Activated CD8-positive, alpha-beta memory T cell treated with anti-CD3 and anti-CD28 coated beads for 1 hour (primary cell): ENCODE data around the gene HSDL2.
A peak's percentile ranks its signal among the peaks of the same experiment; 100 is the strongest.

Experiments
- DNase-seq, 2 donors: peaks; one replicate each; pipeline ENCODE4 v3.0.0-alpha.2; 2020; ENCODE audit warnings: low read depth in 1 of 2; ENCODE audit errors: extremely low read depth in 1 of 2

Gene HSDL2

DNA sequence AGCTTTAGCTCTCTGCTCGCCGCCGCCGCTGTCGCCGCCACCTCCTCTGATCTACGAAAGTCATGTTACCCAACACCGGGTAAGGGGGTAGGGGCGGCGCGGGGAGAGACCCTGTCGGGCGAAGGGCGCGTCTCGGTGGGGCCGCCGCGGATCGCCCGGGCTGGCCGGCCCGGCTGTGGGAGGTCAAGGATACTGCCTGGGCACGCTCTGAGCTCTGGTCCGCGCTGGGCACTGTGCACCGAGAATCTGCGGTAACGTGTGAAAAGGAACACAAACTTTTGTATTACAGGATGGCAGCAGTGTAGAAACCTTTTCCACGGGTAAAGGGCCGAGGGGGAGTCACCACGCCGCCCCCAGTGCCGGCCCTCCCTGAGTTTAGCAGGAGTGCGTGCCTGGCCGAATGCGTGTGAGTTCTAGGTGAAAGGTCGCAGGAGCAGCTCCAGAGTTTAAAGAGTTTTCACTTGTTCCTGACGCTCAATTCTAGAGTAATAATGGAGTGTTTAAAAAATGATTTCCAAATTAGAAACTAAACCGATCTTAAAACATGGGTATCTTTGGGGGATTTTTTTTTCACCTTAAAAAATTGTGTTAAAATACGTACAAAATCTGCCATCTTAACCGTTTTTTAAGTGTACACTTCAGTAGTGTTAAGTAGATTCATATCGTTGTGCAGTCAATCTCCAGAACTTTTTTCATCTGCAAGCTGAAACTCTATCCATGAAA is at the start of gene HSDL2:
Gene HSDL2 (plus strand): TSS at position 7 of the 723 bp plus-strand sequence. CDS start 56 bp downstream, at position 63.
- no peak for DNase-seq

GRCh38 chr9:112331674-112331952 is 48.3 kb upstream of the HSDL2 start:
- no peak for DNase-seq

DNA sequence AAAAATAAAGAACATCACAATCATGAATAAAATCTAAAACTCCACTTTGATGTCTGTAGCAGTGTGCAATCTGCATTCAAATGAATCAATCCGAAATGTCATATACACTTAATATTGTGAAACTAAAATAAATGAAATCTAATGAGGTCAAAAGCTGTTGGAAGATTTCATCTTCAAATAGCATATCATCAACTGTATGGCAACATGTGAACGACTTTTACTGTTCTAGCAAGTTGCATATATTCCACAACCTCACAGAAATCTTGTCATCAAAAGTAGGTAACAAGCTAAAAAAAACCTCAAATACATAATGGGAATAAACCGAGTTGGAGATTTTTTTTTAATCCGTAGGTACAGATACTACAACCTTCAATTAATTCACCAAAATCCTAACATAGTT is 47.7 kb upstream of the HSDL2 start:
- DNase-seq: no peak

GRCh38 chr9:112332674-112332976 is 47.3 kb upstream of the HSDL2 start:
- no peak for DNase-seq

DNA sequence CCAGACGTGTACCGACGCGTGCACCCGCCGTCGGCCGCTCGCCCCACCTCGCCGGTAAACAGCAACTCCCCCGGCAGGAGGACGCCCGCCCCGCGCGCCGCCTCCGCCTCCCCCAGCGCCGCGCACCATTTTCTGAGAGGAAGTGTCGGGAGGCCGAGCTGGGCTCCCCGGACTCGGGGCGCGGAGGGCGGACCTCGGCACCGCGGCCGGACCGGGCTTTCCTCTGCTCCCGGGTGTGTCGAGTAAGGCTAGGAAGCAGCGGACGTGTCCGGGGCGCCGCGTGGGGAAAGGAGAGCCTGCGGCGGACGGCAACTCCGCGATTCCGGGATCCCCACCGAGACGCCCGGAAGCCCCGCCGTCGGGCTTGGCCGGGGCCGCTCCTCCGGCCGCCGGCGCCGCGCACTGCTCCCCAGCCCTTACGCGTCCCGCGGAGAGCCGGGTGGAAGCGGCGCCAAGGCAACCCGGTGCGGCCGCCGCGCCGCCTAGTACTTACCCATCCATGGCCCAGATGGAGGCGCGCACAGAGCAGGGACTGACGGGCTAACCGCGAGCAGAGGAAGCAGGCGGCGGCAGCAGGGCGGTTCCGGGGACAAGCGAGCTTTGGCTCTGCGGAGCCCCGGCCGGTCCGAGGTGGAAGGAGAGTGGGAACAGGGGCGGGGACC is 46.8 kb upstream of the HSDL2 start, which contains the start of gene PTBP3:
Gene PTBP3 (minus strand): TSS at position 643 of the 662 bp plus-strand sequence. CDS start 35,754 bp downstream, outside the sequence.
- peak; percentile 45 to 71 for DNase-seq

GRCh38 chr9:112333639-112334431 is 46.1 kb upstream of the HSDL2 start:
- DNase-seq: peak; percentile 80 to 92

DNA sequence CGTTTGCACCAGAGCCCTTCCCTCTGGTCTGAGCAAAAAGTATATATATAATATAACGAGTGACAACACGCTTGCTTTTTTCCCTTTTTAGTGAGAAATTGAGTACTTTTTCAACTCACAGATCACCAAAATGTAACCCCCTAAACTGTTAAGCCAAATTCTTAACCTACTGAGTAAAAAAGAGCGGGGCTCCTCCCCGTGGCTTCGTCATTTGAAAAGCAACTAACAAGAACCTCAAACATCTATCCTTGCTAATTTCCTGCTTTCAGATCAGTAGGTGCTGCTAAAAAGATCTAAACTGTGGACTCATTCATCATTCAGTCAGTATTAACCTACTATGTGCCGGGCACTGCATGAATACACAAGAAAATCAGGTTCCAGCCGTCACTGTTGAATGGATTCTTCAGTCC is 45.5 kb upstream of the HSDL2 start:
- peak; percentile 17 to 25 for DNase-seq

DNA sequence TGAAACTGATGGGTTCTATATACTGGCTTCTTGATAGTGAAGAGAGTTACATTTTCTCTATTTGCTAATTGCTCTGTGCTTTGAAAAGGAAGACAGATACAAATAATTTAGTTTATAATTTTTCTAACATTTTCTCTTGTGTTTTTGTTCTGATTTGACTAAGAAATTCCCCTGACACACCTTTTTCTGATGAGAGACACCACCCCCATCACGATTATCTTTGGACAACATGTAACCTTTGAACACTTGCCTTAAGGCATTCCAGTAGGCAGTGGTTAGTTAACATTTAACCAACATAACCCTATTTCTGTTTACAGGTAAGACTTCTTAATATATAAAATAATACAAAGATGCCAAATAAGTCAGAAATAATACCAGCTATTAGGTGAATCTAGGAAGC is 42.4 kb upstream of the HSDL2 start:
- DNase-seq: no peak

DNA sequence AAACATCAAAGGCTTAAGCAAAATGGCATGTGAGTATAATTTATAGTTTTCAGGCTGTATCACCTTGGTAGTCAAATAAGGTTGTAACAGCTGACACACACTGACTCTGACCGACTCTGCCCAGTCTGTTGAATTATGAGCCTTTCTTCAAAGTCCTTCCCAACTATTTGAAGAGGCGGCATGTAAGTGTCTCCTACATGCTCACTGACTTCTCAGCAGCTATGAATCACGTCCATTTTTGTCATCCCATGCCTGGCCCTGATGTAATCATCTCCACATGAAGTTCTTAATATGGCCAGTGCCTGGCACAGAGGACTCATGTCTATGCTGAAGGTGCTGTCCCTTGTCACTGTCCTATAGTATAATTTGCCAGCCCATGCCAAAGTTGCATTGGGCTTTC is 41.3 kb upstream of the HSDL2 start:
- DNase-seq: no peak

- DNase-seq: no peak
Measured at GRCh38 chr9:112339886-112340285, 40.0 kb upstream of the HSDL2 start.

DNA sequence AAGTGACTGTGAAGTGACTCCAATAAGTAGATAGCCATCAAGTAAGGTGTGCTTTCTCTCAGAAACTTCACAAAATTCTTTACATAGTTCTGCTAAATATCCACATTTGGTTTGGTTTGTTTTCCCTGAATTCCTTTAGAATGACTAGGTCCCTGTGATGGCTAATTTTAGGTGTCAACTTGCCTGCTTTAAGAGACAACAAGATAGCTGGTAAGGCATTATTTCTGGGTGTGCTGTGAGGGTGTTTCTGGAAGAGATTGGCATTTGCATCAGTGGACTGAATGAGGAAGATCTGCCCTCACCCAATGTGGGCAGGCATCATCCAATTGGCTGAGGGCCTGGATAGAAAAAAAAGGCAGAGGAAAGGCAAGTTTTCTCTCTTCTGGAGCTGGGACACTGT is 38.2 kb upstream of the HSDL2 start:
- DNase-seq: no peak

GRCh38 chr9:112348257-112349007 is 31.5 kb upstream of the HSDL2 start:
- peak; percentile 40 to 52 for DNase-seq

DNA sequence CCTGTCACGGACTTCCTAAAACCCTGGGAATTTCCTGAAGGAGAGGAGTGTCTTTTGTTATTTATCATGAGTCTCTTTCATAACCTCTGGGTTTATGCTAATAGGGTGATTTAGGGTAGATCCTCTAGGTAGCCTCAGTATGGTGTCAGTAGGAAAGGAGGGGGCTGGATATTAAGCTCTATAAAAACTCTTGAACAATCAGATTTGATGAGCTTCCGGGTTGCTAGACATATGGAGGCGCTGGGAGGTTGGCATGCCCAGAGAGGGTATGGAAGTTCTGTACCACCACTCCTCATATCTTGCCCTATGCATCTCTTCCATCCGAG is 30.9 kb upstream of the HSDL2 start:
- DNase-seq: no peak

DNA sequence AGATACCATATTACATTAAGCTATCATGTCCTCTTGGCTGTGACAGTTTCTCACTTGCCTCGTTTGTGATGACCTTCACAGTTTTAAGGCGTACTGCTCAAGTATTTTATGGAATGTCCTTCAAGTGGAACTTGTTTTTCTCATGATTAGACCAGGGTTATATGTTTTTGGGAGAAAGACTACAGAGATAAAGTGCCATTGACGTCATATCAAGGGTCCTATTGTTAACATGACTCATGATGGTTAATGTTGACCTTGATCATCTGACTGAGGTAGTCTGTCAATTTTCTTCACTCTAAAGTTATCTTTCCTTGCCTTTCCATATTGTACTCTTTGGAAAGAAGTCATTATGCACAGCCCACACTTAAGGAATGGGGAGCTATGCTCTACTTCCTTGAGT is 28.7 kb upstream of the HSDL2 start:
- DNase-seq: no peak

GRCh38 chr9:112352209-112352608 is 27.7 kb upstream of the HSDL2 start:
- DNase-seq: no peak

GRCh38 chr9:112354081-112354743 is 25.7 kb upstream of the HSDL2 start:
- DNase-seq: no peak

DNA sequence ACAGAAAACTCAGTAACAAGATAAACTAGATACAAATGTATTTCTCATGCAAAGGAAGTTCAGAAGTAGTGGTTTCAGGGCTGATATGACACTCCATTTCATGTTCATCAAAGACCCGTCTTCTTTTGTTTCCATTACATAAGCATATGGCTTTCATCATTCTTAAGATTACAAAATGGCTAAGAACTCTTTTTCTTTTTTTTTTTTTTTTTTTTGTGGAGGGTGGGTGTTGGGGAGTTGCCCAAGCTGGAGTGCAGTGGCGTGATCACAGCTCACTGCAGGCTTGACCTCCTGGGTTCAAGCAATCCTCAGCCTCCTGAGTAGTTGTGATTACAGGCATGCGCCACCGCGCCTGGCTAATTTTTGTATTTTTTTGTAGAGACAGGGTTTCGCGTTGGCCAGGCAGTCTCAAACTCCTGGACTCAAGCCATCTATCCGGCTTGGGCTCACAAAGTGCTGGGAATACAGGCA is 24.4 kb upstream of the HSDL2 start:
- DNase-seq: no peak

DNA sequence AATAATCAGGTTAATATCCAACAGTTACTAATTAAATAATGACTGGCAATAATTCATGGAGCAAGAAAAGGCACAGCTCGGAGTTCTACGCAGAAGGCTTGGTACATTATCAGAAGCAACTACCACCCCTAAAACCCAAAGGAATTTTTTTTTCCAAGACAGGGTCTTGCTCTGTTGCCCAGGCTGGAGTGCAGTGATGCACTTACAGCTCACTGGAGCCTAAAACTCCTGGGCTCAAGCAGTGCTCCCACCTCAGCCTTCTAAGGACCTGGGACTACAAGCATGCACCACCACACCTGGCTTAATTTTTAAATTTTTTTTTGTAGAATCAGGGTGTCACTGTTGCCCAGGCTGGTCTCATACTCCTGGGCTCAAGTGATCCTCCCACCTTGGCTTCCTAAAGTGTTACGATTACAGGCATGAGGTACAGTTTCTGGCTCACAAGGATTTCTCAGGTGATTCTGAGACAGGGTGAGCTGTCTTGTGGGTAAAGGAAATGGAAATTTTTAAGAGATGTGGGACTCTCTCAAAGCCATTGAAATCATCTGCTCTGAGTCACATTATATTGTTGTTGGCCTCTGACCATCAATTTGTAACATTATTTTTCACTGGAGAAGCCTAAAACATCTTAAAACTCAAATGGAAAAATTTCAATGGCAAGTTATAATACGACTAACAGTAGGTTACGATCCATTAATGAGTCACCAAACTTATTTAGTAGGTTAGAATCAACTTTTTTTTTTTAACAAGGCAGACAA is 19.7 kb upstream of the HSDL2 start:
- no peak for DNase-seq

GRCh38 chr9:112361601-112362000 is 18.3 kb upstream of the HSDL2 start:
- no peak for DNase-seq

- no peak for DNase-seq
Measured at GRCh38 chr9:112364761-112365160, 15.1 kb upstream of the HSDL2 start.
